ENCODE results near the gene ZNF800.
A peak's percentile ranks its signal among the peaks of the same experiment; 100 is the strongest.

ZNF800 gene

DNA sequence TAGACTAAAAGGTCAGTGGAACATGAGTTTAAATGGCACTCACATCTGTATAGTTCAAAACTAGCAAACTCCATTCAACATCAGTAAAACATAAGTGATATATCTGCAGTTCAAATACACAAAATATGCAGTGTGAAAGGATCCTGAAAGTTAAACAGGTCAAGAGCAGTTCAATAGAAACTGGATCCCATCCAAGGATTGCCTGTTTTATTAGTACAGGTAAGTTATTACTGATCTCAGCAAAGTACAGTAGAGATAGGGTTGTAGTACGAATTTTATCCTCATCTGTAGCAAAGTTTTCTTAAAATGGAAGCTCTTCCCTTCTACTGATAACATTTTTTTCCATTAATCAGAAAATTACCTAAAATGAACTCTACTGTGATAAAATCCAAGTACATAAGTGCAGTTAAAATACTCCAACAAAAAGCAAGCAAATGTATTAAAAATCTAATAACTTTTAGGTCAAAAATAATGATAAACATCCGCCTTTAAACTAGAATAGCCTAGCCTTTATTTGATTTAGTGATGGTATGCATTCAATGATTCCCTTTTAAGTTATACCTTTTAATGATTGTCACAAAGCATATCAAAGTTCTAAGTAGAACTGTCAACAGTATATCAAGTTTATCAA, 2.2 kb downstream of the ZNF800 start:
- H3K4me3 ChIP-seq (ENCODE audit: low read depth, low read length) = peak overlapping the region; percentile 93; the same call in 1 of the 2 replicates
- DNase-seq (ENCODE audit: low read depth) = no peak
- TF ChIP-seq, protein P1, sequence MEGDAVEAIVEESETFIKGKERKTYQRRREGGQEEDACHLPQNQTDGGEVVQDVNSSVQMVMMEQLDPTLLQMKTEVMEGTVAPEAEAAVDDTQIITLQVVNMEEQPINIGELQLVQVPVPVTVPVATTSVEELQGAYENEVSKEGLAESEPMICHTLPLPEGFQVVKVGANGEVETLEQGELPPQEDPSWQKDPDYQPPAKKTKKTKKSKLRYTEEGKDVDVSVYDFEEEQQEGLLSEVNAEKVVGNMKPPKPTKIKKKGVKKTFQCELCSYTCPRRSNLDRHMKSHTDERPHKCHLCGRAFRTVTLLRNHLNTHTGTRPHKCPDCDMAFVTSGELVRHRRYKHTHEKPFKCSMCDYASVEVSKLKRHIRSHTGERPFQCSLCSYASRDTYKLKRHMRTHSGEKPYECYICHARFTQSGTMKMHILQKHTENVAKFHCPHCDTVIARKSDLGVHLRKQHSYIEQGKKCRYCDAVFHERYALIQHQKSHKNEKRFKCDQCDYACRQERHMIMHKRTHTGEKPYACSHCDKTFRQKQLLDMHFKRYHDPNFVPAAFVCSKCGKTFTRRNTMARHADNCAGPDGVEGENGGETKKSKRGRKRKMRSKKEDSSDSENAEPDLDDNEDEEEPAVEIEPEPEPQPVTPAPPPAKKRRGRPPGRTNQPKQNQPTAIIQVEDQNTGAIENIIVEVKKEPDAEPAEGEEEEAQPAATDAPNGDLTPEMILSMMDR (IDR thresholded peaks at IDR 0.05; ENCODE audit: insufficient read depth, low read depth, low read length, missing control alignments) = no peak

DNA sequence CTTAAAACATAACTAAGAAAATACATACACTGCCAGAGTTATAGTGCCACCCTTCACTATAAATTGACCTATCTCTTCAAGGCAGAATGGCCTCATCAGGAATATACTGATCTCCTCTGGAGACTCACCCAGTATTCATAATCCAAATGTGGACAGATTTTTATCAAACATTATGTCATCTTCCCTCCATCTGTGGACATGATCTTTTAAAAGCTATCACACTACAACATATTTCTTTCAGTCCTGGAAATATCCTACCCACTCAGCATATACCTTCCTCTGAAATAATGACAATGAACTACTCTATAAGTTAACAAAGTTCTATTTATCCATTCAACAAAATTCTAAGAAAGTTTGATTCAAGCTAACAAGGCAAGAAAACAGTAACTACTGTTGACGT, 3.2 kb downstream of the ZNF800 start:
- TF ChIP-seq, protein P1 (IDR thresholded peaks at IDR 0.05; ENCODE audit: insufficient read depth, low read depth, low read length, missing control alignments) = no peak
- H3K4me3 ChIP-seq (ENCODE audit: low read depth, low read length) = no peak overlapping the region
- no peak for DNase-seq (ENCODE audit: low read depth)

DNA sequence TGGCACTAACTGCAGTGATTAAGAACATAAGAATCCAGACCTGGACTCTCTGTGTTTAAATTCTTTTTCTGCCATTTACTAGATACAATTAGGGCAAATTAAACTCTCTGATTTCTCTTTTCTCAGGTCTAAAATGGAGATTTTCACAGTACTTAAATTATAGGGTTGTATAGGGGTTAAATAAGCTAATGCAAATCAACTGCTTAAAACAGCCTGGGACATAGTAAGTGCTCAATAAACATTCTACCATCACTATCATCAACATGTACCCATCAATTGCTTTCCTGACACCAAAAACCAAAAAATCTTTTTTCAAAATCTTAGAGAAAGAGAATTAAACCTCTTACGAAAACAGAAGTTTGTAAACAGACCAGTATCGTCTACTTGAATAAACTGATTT, 4.5 kb downstream of the ZNF800 start:
- no peak for DNase-seq (ENCODE audit: low read depth)
- no peak overlapping the region for H3K4me3 ChIP-seq (ENCODE audit: low read depth, low read length)
- TF ChIP-seq, protein P1 (IDR thresholded peaks at IDR 0.05; ENCODE audit: insufficient read depth, low read depth, low read length, missing control alignments) = no peak

DNA sequence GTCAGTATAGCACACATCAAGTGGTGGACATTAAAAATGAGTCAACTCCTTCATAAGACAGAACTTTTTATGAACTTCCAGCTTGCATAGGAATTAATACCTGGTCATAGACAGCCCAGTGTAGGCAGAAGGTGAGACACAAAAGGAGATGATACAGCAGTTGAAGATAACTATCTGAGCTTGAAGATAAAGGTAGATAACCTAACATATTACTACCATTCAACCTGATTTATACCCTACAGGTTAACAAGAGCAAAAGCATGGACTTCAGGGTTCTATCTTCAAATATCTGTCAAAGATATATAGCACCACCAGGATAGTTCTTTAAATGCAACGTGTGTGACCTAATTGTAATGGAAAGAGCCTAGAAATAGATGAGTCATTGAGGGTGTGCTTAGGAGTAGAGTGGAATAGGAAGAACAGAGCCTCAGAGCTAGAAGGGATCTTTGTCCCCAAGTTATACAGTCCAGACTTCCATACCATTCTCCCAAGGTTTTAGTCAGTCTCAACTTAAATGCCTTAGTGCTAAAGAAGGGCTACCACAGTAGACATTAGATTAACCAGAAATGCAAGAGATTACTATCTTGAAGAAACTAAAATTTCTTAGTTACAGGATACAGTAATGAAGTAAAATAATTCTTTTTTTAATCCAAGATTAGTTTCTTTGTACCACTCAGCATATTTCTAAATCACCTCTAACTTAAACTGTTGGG, 9.2 kb downstream of the ZNF800 start:
- no peak for DNase-seq (ENCODE audit: low read depth)
- no peak overlapping the region for H3K4me3 ChIP-seq (ENCODE audit: low read depth, low read length)
- TF ChIP-seq, protein P1 (IDR thresholded peaks at IDR 0.05; ENCODE audit: insufficient read depth, low read depth, low read length, missing control alignments) = no peak

DNA sequence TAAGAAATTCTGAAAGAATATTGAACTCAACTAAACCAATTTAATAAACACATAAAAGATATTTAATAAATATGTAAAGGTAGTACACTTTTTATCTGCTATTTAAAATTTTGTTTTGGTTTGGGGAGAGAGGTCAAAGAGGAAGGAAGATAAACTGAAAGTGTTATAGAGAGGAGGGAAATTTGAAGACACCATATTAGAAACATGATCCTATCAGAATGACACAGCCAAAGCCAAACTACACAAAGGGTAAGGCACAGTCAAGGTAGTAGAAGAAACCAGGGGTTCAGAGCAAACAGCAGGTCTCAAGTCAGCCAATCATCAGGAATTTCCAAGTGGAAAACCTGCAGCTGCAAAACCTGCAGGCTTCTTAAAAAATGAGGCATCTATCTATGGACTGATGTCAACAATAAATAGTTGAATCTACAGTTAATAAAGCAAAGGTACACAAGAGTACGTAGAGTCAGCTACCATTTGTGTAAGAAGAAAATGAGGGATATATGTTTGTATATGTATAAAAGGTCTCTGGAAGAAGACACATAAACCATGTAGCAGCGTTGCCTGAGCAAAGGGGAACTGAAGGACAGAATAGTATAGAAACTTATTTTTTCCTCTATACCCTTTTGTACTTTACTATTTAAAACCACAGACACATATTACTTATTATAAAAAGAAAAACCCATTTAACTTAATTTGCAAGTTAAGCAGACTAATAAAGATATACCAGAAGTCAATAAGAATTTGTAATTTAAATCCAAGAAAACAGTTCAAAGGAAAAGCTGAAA, 10.0 kb downstream of the ZNF800 start:
- no peak for DNase-seq (ENCODE audit: low read depth)
- H3K4me3 ChIP-seq (ENCODE audit: low read depth, low read length) = no peak overlapping the region
- TF ChIP-seq, protein P1 (IDR thresholded peaks at IDR 0.05; ENCODE audit: insufficient read depth, low read depth, low read length, missing control alignments) = no peak

DNA sequence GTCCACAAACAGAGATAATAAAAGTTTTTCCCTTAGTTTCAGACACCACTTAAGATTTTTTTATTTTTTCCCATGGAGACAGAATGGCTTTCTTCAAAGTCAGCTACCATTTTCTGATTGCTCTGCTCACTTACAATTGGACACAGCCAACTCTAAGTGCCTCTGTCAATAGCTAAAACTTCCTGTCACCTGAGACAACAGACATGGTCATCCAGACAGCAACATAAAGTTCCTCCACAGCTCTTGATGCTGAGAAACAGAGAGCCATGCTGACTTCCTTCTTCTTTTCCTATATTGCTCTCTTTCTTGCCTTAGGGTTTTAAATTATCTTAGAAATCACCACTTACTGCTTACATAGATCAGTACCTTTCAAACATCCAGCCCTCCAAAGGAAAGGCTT, 12.0 kb downstream of the ZNF800 start:
- TF ChIP-seq, protein P1 (IDR thresholded peaks at IDR 0.05; ENCODE audit: insufficient read depth, low read depth, low read length, missing control alignments) = no peak
- no peak overlapping the region for H3K4me3 ChIP-seq (ENCODE audit: low read depth, low read length)
- no peak for DNase-seq (ENCODE audit: low read depth)
